PC-3 (cell line): ENCODE measurements around the gene KCTD1.

Source experiments
- EZH2 ChIP-seq: fragments of 300-600 bp; sonication (generic); IDR thresholded peaks from one replicate; pipeline ENCODE4 v1.6.1; 2017; ENCODE audit warnings: antibody characterized with exemption, mild to moderate bottlenecking, low read length; ENCODE audit not compliant: unreplicated experiment
- TF ChIP-seq, protein P1 (sequence below): fragments of 300-600 bp; sonication (generic); conservative IDR thresholded peaks from 2 replicates; pipeline ENCODE4 v1.5.1; 2017; ENCODE audit warnings: antibody characterized with exemption, low read depth, mild to moderate bottlenecking, low read length

DNA sequence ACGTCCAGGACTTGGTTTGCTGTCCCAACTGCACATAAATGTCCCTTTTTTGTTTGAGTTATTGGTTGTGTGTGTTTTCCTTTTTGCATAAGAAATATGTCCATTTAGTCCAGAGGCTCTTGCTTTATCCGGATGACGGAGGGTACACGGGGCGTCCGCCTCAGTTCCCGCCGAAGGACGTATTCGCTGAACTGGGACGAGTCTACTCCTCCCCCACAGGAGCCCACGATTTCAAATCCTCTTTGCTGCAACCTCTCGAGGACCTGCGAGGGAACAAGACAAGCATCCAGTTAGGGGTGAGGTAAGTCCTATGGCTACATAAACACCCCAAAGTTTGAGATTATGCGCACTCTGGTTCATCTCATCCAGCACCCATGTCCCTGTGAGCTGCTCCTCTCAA, 92.7 kb downstream of the KCTD1 start:
- no peak for TF ChIP-seq EZH2
- TF ChIP-seq, protein P1, sequence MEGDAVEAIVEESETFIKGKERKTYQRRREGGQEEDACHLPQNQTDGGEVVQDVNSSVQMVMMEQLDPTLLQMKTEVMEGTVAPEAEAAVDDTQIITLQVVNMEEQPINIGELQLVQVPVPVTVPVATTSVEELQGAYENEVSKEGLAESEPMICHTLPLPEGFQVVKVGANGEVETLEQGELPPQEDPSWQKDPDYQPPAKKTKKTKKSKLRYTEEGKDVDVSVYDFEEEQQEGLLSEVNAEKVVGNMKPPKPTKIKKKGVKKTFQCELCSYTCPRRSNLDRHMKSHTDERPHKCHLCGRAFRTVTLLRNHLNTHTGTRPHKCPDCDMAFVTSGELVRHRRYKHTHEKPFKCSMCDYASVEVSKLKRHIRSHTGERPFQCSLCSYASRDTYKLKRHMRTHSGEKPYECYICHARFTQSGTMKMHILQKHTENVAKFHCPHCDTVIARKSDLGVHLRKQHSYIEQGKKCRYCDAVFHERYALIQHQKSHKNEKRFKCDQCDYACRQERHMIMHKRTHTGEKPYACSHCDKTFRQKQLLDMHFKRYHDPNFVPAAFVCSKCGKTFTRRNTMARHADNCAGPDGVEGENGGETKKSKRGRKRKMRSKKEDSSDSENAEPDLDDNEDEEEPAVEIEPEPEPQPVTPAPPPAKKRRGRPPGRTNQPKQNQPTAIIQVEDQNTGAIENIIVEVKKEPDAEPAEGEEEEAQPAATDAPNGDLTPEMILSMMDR: no peak
